Inferior parietal cortex (tissue), 1 donor: ENCODE measurements around the gene DIABLO.
"Not testable (repeated sequence)": the region's sequence is repeated elsewhere in the genome, so short reads cannot be mapped to it uniquely, and the experiment has no call there.

Source experiments
- DNase-seq: peaks from one replicate; pipeline ENCODE4 v3.0.0-alpha.2; 2016; ENCODE audit errors: extremely low spot score

Gene DIABLO

GRCh38 chr12:122189626-122190475 lies 36.0 kb downstream of the DIABLO start:
- DNase-seq: no peak

GRCh38 chr12:122187466-122187865 lies 38.4 kb downstream of the DIABLO start:
- DNase-seq: no peak

- no peak for DNase-seq
Measured at GRCh38 chr12:122185494-122186082, 40.3 kb downstream of the DIABLO start.

- DNase-seq: no peak
Measured at GRCh38 chr12:122185079-122185478, 40.8 kb downstream of the DIABLO start.

- no peak for DNase-seq
Measured at GRCh38 chr12:122184517-122184916, 41.3 kb downstream of the DIABLO start.

- no peak for DNase-seq
Measured at GRCh38 chr12:122183588-122183940, 42.3 kb downstream of the DIABLO start.

GRCh38 chr12:122182887-122183587 lies 42.8 kb downstream of the DIABLO start, which contains the start of gene LRRC43:
Gene LRRC43, plus strand, starts transcription at chr12:122183123. Its CDS starts 22 bp downstream, at chr12:122183145.
- DNase-seq: no peak

- DNase-seq: not testable (repeated sequence)
Measured at GRCh38 chr12:122176473-122176872, 49.4 kb downstream of the DIABLO start.

GRCh38 chr12:122174155-122174845 lies 51.6 kb downstream of the DIABLO start, which contains the start of gene IL31:
Gene IL31, minus strand, starts transcription at chr12:122174221. Its CDS starts 49 bp downstream, at chr12:122174172.
- no peak for DNase-seq

- no peak for DNase-seq
Measured at GRCh38 chr12:122172262-122172939, 53.5 kb downstream of the DIABLO start.

- DNase-seq: no peak
Measured at GRCh38 chr12:122171399-122171798, 54.5 kb downstream of the DIABLO start.

- no peak for DNase-seq
Measured at GRCh38 chr12:122168492-122168891, 57.4 kb downstream of the DIABLO start.

- no peak for DNase-seq
Measured at GRCh38 chr12:122167356-122167925, 58.4 kb downstream of the DIABLO start.

GRCh38 chr12:122166422-122167349 lies 59.2 kb downstream of the DIABLO start:
- no peak for DNase-seq

GRCh38 chr12:122162976-122163375 lies 62.9 kb downstream of the DIABLO start:
- DNase-seq: no peak

GRCh38 chr12:122161682-122162081 lies 64.2 kb downstream of the DIABLO start:
- no peak for DNase-seq

GRCh38 chr12:122160761-122161160 lies 65.1 kb downstream of the DIABLO start:
- no peak for DNase-seq

- no peak for DNase-seq
Measured at GRCh38 chr12:122159882-122160281, 66.0 kb downstream of the DIABLO start.

- DNase-seq: no peak
Measured at GRCh38 chr12:122158700-122159285, 67.1 kb downstream of the DIABLO start.
